ENCODE results near the gene NPIPB6. TPM values are rescaled to one million over a fixed set of nuclear protein-coding genes. Genes with fewer than 3 reads are reported as not detected.

Gene NPIPB6
- polyA plus RNA-seq, 2 of the 4 experiments (the other 2 are of a cell fraction): 3.7 to 3.8 TPM

- DNase-seq (ENCODE audit: low read depth in 1 of 2, low spot score in 1 of 2): peak in 1 of 2 experiments; percentile 35
- H3K4me2 ChIP-seq: no peak overlapping the region
- no peaks in the 10 kb centered on the region for H3K9me3 ChIP-seq
- H3K4me1 ChIP-seq: no peaks in the 10 kb centered on the region
- POLR2A ChIA-PET: no interaction called here
- peak; percentile 67 to 69; a peak in 3 of 6 replicates for ATAC-seq
- H3K4me3 ChIP-seq: no peak overlapping the region
- H3K27ac ChIP-seq: no peak overlapping the region
- WGBS (ENCODE audit: missing lambda C conversion rate): 51% methylated on average over 8 of the region's 8 CpGs
- CTCF ChIA-PET: interaction anchor here (0.6 to 42.1 kb wide), 4 partner anchors 2 to 675 kb away, joined by 3 to 864 read pairs (median 434); partner anchors contain the start of gene SBK1
- TF ChIP-seq HOXB13 (CRISPR knock-in tag; IDR thresholded peaks at IDR 0.05; ENCODE audit: low read depth) (0 out of 2 replicates have a peak, but pooled peaks have one; percentile 28), EHMT2 (IDR thresholded peaks at IDR 0.05; ENCODE audit: low read depth) (peak; percentile 82; the same call in 1 of the 2 replicates), NPAS2 (CRISPR knock-in tag; IDR thresholded peaks at IDR 0.05; ENCODE audit: borderline replicate concordance) (no peak), KDM1A (IDR thresholded peaks at IDR 0.05; ENCODE audit: low read depth) (no peak)
- TF ChIP-seq, protein P1, sequence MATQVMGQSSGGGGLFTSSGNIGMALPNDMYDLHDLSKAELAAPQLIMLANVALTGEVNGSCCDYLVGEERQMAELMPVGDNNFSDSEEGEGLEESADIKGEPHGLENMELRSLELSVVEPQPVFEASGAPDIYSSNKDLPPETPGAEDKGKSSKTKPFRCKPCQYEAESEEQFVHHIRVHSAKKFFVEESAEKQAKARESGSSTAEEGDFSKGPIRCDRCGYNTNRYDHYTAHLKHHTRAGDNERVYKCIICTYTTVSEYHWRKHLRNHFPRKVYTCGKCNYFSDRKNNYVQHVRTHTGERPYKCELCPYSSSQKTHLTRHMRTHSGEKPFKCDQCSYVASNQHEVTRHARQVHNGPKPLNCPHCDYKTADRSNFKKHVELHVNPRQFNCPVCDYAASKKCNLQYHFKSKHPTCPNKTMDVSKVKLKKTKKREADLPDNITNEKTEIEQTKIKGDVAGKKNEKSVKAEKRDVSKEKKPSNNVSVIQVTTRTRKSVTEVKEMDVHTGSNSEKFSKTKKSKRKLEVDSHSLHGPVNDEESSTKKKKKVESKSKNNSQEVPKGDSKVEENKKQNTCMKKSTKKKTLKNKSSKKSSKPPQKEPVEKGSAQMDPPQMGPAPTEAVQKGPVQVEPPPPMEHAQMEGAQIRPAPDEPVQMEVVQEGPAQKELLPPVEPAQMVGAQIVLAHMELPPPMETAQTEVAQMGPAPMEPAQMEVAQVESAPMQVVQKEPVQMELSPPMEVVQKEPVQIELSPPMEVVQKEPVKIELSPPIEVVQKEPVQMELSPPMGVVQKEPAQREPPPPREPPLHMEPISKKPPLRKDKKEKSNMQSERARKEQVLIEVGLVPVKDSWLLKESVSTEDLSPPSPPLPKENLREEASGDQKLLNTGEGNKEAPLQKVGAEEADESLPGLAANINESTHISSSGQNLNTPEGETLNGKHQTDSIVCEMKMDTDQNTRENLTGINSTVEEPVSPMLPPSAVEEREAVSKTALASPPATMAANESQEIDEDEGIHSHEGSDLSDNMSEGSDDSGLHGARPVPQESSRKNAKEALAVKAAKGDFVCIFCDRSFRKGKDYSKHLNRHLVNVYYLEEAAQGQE (IDR thresholded peaks at IDR 0.05): peak; percentile 96
- no peak for FAIRE-seq
Observed at GRCh38 chr16:28304214-28304613, 59.1 kb downstream of the NPIPB6 start.

- no peak overlapping the region for H3K4me2 ChIP-seq
- H3K4me3 ChIP-seq: no peak overlapping the region
- no peak for DNase-seq (ENCODE audit: low read depth in 1 of 2, low spot score in 1 of 2)
- no peak overlapping the region for H3K27ac ChIP-seq
- ChIA-PET CTCF (interaction anchor here (32.1 to 42.1 kb wide), 2 partner anchors 3 to 11 kb away, joined by 864 read pairs; partner anchors contain the start of gene SBK1), POLR2A (no interaction called here)
- H3K9me3 ChIP-seq: no peaks in the 10 kb centered on the region
- TF ChIP-seq HDAC2 (IDR thresholded peaks at IDR 0.05) (no peak), PBX3 (IDR thresholded peaks at IDR 0.05) (no peak), PHF8 (IDR thresholded peaks at IDR 0.05; ENCODE audit: borderline replicate concordance, low read depth) (no peak), CBX2 (IDR thresholded peaks at IDR 0.05; ENCODE audit: borderline replicate concordance, low read depth) (no peak), USF2 (IDR thresholded peaks at IDR 0.05) (no peak), MYC (IDR thresholded peaks at IDR 0.05; ENCODE audit: borderline replicate concordance, low read length) (no peak), SREBF2 (IDR thresholded peaks at IDR 0.05) (no peak), TFCP2L1 (CRISPR knock-in tag; IDR thresholded peaks at IDR 0.05) (no peak), GATA3 (IDR thresholded peaks at IDR 0.05; ENCODE audit: borderline replicate concordance) (no peak), NR3C1 (IDR thresholded peaks at IDR 0.05) (no peak), MAZ (IDR thresholded peaks at IDR 0.05; ENCODE audit: borderline replicate concordance, low read depth, low read length) (no peak), ZFP36 (IDR thresholded peaks at IDR 0.05; ENCODE audit: borderline replicate concordance, partially characterized antibody) (no peak), RCOR1 (IDR thresholded peaks at IDR 0.05; ENCODE audit: low read depth, low read length) (no peak)
- TF ChIP-seq, protein P2, sequence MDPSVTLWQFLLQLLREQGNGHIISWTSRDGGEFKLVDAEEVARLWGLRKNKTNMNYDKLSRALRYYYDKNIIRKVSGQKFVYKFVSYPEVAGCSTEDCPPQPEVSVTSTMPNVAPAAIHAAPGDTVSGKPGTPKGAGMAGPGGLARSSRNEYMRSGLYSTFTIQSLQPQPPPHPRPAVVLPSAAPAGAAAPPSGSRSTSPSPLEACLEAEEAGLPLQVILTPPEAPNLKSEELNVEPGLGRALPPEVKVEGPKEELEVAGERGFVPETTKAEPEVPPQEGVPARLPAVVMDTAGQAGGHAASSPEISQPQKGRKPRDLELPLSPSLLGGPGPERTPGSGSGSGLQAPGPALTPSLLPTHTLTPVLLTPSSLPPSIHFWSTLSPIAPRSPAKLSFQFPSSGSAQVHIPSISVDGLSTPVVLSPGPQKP (IDR thresholded peaks at IDR 0.05; ENCODE audit: low read depth, low read length): no peak
- ATAC-seq: no peak
- no peaks in the 10 kb centered on the region for H3K4me1 ChIP-seq
- FAIRE-seq: no peak
Observed at GRCh38 chr16:28303132-28303531, 60.2 kb downstream of the NPIPB6 start.
